G401 (cell line): Measurements from ENCODE around the gene PSMD8. TPM values are rescaled to one million over a fixed set of nuclear protein-coding genes. Genes with fewer than 3 reads are reported as not detected.
A peak's percentile ranks its signal among the peaks of the same experiment; 100 is the strongest.
"Not testable (repeated sequence)": the region's sequence is repeated elsewhere in the genome, so short reads cannot be mapped to it uniquely, and the experiment has no call there.

Experiments used
- DNase-seq: peaks from one replicate; pipeline ENCODE4 v3.0.0-alpha.2; 2015; ENCODE audit warnings: low spot score
- in situ Hi-C: cut with HindIII; loops from 2 replicates; pipeline ENCODE4 v1.10.0; 2016; ENCODE audit warnings: low sequenced_read_pairs, mixed read lengths
- total RNA-seq: library from RNA; depleted of rRNA; stranded (reverse); fragments of >200 nt; shearing (Covaris generic); gene quantifications from 2 replicates; pipeline ENCODE4 v1.2.3, GENCODE V29; 2014

Gene PSMD8
- total RNA-seq, 1 experiment from 2014 or later = 528 TPM

DNA sequence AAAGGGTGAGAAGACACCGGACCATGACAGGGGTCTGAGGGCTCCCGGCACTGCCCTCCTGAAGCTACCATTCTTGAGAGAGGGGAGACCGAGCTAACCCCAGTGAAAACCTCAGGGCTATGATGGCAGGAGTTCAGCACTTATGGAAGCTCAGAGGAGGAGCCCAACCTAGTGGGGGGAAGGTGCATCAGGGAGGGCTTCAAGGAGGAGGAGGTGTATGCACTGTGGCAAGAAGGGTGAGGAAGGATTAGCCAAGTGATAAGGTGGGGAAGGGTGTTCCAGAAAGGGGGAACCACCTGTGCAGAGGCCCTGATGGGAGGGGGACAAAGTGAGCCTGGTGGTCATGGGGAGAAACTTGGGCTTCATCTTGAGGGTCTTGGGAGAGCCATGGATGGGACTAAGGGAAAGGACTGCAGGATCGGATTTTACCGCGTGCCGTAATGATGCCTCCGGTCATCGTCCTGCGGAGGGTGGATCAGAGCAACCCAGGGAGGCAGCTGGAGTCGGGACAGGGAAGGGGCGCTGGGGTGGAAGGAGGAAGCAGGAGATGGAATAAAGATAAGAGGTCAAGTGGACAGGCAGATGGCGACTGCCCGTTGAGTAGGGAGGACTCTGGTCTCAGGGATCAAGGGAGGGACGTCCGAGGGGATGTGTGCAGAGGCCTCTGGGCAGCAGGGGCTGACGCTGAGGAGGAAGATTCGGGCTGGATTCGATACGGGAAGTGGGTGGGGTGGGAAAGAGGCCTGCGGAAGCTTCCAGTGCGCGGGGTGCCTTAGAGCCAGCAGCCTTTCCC is 13.3 kb upstream of the PSMD8 start:
- in situ Hi-C loops = no loop called here
- DNase-seq = no peak

DNA sequence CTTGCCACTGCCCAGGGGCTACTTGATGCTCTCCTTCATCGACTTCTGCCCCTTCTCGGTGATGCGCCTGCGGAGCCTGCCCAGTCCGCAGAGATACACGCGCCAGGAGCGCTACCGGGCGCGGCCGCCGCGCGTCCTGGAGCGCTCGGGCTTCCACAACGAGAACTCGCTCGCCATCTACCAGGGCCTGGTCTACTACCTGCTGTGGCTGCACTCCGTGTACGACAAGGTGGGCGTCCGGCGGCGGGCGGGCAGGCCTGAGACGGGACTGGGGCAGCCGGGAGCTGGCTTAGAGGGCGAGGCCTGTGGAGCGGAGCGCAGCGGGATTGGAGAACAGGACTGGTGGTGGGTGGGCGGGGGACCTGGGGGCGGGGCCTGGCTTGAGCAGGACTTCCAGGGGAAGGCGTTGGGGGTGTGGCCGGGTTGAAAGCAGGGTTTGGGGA is 12.7 kb upstream of the PSMD8 start:
- peak; percentile 80 for DNase-seq
- in situ Hi-C loops = no loop called here

DNA sequence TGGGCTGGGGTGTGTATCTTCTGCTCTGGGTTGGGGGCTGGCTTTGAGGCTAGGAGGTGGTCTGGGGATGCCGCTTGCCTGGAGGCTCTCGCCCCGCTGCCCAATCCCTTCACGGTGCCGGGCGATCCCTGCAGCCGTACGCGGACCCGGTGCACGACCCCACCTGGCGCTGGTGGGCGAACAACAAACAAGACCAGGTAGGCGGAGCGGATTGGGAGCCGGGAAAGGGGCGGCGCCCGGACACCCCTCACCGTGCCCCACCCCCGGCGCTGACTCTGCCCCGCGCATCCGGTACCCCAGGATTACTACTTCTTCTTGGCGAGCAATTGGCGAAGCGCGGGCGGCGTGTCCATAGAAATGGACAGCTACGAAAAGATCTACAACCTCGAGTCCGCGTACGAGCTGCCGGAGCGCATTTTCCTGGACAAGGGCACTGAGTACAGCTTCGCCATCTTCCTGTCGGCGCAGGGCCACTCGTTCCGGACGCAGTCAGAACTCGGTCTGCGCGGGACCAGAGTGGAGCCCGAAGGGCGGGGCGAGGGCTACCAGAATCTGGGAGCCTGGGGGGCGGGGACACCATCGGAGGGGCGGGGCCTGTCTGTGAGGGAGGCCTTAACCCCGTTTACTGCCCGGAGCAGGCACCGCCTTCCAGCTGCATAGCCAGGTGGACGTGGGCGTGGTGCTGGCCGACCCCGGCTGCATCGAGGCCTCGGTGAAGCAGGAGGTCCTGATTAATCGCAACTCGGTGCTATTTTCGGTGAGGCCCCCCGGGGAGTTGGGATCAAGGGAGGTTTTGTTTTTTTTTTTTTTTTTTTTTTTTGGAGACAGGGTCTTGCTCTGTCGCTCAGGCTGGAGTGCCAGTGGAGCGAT is 12.1 kb upstream of the PSMD8 start:
- in situ Hi-C loops = no loop called here
- DNase-seq = peak; percentile 65

DNA sequence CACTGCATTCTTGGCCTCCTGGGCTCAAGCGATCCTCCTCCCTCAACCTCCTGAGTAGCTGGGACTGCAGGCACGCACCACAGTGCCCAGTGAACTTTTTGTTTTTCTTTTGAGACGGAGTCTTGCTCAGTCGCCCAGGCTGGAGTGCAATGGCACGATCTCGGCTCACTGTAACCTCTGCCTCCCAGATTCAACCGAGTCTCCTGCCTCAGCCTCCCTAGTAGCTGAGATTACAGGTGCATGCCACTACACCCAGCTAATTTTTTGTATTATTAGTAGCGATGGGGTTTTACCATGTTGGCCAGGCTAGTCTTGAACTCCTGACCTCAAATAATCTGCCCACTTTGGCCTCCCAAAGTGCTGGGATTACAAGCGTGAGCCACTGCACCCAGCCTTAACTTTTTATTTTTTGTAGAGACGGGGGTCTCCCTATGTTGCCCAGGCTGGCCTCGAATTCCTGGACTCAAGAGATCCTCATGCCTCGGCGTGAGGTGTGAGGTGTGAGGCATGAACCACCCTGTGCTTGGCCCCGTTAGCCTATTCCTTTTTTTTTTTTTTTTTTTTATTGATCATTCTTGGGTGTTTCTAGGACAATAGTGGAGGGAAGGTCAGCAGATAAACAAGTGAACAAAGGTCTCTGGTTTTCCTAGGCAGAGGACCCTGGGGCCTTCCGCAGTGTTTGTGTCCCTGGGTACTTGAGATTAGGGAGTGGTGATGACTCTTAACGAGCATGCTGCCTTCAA is 11.3 kb upstream of the PSMD8 start:
- in situ Hi-C loops = not testable (repeated sequence)

DNA sequence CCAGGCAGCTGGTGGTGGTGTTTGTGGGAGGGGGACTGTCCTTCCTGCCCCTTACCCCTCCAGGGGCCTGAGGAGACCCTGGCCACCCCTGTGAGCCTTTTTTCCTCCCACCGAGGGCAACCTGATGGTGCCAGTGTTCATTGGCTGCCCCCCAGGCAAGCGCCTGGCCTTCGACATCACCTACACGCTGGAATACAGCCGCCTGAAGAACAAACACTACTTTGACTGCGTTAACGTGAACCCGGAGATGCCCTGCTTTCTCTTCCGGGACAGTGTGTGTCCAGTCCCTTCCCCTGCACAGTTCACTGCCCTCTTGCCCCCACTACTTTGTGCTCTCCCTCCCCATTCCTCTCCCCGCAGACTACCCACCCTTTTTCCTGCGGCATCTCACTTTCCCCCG is 7.3 kb upstream of the PSMD8 start:
- in situ Hi-C loops = no loop called here
- no peak for DNase-seq

More for the DNA sequence above, 11.3 kb upstream of the PSMD8 start:
- not testable (repeated sequence) for DNase-seq

DNA sequence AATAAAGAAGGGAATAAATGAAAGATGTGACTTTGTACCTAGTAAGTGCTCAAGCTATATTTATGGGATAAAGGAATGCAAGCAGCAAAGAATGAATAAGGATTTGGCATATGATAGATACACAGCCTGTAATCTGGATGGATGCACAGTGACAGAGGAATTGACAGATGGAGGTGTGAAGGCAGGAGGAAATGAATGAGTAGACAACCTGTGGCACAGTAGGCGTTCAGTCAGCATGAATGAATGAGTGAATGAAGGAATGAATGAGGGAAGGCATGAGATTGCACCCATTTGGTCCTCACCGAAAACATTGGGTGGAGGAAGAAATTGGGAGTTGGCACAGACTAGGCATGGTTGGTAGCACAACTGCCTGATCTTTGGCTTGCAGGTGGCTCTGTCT is 4.8 kb upstream of the PSMD8 start:
- DNase-seq = peak; percentile 64
- in situ Hi-C loops = no loop called here

DNA sequence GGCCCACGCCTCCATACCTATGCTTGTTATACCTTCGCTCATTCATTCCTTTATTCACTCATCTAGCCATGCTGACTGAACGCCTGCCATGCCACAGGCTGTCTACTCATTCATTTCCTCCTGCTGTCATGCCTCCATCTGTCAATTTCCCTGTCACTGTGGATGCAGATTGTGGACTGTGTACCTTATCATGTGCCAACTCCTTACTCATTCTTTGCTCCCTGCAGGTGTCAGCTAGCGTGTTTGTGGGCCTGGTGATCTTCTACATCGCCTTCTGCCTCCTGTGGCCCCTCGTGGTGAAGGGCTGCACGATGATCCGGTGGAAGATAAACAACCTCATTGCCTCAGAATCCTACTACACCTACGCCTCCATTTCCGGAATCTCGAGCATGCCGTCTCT is 4.1 kb upstream of the PSMD8 start:
- in situ Hi-C loops = no loop called here
- DNase-seq = peak; percentile 95

DNA sequence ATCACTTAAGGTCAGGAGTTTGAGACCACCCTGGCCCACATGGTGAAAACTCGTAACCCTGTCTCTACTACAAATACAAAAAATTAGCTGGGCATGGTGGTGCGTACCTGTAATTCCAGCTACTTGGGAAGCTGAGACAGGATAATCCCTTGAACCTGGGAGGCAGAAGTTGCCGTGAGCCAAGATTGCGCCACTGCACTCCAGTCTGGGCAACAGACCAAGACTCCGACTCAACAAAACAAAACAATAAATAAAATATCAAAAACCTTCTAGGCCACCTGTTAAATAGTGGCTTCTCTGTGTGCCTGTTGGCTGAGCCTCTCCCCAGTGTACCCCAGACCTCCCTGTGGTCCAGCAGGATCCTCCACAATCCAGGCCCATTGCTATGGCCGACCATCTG is 3.3 kb upstream of the PSMD8 start:
- no peak for DNase-seq
- in situ Hi-C loops = no loop called here

DNA sequence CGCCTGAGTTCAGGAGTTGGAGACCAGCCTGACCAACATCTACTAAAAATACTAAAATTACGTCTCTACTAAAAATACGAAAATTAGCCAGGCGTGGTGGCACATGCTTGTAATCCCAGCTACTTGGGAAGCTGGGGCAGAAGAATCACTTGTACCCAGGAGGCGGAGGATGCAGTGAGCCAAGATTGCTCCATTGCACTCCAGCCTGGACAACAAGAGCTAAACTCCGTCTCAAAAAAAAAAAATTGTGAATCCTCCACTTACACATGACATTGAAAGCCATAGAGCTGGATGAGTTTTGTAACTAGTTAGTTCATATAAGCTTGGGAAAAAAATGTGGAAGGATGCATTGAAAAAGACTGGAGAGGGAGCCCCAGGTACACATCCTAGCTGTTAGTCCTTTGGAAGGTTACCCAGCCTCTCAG is 452 bp upstream of the PSMD8 start:
- in situ Hi-C loops = no loop called here
- DNase-seq = no peak

DNA sequence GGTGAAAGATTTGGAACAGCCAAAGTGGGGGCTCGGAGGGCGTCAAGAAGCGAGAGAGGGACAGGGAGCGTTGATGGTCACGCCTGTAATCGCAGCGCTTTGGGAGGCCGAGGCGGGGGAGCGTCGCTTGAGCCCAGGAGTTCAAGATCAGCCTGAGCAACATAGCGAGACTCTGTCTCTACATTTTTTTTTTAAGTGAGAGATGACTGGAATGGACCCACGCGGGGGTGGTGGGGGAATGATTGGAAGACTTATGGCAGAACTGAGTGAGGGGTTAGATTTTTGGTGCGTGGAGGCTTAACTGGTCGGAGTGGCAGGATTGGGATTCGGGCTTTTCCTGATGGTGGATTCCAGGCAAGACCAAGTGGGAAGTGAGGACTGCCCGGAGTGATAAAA is 725 bp downstream of the PSMD8 start:
- in situ Hi-C loops = no loop called here
- no peak for DNase-seq

DNA sequence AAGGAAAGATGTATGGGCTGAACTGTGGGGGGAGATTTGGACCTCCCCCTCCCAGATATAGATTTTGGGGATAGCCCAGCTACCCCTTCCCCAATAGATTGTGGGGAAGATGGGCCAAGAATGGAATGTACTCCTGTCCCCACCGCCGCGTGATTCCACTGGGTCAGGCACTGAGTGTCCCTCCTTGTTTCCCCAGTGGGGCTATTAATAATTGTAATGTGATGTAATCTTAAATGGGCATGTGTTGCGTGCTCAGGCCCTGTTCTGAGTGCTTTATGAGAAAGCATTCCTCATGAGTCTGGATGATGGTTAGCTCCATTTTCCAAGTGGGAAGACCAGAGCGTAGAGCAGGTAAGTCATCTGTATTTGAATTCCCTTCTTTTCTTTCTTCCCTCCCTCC is 1.4 kb downstream of the PSMD8 start:
- in situ Hi-C loops = no loop called here
- no peak for DNase-seq

DNA sequence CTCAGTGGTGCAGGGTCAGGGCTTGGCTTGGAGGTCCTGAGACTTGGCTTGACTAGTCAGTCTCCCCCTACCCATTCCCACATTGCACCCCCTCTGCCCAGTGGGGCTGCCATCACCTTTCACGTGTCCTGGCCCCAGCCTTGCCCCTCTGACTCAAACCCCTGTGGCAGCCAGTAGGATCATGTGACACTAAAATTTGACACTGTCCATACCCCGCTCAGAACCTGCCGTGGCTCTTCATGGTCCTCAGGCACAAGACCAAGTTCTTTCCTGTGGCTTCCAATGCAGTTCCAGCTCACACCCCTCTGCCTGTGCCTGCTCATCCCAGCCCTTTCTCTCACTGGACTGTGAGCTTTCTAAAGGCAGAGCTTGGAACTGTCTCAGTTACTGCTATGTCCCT is 2.2 kb downstream of the PSMD8 start:
- in situ Hi-C loops = no loop called here
- no peak for DNase-seq

DNA sequence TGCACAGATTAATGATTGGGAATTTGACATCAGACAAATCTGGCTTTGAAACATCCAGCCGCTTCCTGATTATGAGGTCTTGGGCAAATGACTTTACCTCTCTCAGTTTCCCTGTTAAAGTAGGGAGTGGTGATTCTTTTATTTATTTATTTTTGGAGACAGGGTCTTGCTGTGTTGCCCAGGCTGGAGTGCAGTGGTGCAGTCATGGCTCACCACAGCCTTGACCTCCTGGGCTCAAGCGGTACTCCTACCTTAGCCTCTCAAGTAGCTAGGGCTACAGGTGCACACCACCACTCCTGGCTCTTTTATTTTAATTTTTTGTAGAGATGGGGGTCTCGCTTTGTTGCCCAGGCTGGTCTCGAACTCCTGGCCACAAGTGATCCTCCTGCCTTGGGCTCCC is 2.7 kb downstream of the PSMD8 start:
- no peak for DNase-seq
- in situ Hi-C loops = no loop called here

DNA sequence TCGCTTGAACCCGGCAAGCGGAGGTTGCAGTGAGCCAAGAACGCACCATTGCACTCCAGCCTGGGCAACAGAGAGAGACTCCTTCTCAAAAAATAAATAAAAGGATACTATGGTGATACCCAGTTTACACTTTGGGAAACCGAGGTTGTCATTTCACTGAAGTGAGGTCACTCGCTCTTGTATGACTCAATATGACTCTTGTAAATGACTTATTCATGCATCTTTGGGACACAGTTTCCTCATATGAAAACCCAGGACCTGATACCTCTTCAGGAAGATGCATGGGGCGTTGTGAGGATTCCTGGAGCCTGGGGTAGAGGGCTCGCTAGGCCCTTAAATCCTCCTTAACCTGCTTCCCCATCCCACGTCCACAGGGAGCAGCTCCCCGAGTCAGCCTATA is 4.5 kb downstream of the PSMD8 start:
- DNase-seq = no peak
- in situ Hi-C loops = no loop called here

DNA sequence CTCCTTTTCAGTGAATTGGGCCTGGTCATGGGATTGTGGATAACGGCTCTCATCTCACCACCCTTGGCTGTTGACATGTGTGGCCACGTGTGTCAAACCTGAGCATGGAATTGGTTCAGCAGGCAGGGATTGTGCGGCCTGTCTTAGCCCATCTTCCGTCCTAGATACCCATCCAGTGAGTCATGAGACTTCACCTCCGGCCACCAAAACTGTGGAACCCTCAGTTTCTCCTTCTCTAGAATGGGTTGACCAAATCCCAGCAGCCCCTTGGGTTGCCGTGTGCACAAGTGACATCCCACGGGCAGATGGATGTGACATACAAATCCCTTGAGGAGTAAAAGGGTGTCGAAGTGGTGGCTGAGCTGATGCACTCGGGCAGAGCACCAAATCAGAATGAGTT is 6.8 kb downstream of the PSMD8 start:
- in situ Hi-C loops = no loop called here
- DNase-seq = no peak

DNA sequence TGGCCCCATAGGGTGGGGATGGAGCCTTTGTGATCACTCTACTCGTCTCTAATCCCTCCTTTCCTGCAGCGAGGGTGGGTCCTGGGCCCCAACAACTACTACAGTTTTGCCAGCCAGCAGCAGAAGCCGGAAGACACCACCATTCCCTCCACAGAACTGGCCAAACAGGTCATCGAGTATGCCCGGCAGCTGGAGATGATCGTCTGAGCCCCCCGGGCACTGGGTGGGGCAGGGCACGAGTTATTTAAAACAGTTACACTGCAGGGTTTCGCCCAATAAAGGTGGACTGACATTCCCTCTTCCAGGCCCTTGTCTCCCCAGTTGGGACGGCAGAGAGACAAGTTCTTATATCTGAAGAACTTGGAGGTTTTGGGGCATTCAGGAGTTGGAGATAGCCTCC is 8.8 kb downstream of the PSMD8 start:
- in situ Hi-C loops = no loop called here
- DNase-seq = no peak

DNA sequence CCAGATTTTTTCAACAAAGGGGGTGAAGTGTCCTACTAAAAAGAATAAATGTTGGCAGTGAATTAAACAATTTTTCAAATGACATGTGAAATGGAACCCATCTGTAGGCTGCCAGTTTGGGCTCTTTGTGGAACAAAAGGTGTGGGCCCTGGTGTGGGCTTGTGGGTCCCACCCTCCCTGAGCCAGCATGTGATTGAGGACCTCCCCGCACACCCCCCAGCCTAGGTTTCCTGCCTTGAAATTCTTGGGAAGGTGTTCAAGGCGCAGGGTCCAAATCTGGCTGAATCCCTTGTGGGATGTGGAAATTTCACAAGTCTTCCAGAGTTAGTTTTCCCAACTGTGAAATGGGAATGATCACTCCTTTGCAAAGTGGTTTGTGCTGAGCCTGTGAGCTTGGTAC is 9.4 kb downstream of the PSMD8 start:
- in situ Hi-C loops = no loop called here
- no peak for DNase-seq

DNA sequence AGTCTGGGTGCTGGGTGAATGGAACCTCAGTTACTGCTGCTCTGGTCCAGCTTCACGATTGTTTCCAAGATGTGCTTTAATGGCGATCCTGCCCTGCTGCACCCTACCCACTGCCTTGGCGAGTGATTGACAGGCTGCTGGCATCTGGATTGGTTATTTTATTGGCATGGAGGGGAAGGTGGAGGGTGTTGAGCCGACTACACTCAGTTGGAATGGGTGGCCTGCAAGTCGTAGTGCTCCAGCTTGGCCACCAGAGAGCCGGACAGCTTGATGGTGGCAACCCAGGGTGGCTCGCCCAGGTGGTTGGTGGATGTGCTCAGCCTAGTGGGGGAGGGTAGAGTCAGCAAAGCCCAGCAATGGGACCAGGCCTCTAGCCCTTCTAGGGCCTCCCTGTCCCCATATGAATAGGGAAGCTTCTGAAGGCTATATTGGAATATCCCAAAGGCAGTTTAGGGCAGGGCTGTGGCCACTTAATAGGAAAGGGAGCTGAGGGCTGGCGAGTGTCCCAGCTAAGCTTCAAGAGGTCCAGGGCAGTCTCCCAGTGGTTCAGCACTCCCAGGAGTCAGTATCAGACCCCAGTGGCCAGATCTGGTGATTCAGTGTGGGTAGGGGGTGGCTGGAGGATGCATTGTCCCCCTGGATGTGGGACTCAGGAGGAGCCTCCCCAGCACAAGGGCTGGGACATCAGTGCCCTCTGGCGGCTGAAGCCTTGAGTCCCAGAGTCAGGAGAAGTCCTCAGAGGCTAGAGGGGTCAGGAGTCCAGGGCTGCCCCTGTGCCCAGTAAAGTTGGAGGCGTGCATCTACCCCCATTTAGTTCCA is 10.0 kb downstream of the PSMD8 start:
- in situ Hi-C loops = no loop called here
- peak; percentile 19 for DNase-seq
